Measurements from ENCODE around the gene LCN12. TPM values are rescaled to one million over a fixed set of nuclear protein-coding genes. Genes with fewer than 3 reads are reported as not detected.
A peak's percentile ranks its signal among the peaks of the same experiment; 100 is the strongest.

The LCN12 gene
- total RNA-seq, 1 experiment from 2014 or later, result 2.1 TPM

GRCh38 chr9:136985853-136986252, 33.8 kb downstream of the LCN12 start:
- H2AFZ ChIP-seq (ENCODE audit: low read length), result no peak overlapping the region
- no peak overlapping the region for H3K18ac ChIP-seq (ENCODE audit: insufficient read length, low read depth, low read length)
- H2BK20ac ChIP-seq (ENCODE audit: low read depth, low read length, poor library complexity, severe bottlenecking), result no peak overlapping the region
- H3K27ac ChIP-seq (ENCODE audit: insufficient read length, low read depth, low read length), result no peak overlapping the region
- Mint-ChIP-seq H3K27me3 (ENCODE audit: low read depth) (peaks cover 17% of the 10 kb centered on the region), H3K36me3 (ENCODE audit: insufficient read depth in 1 of 3, low read depth in 3 of 3) (peaks cover 0 to 2% (median 0%) of the 10 kb centered on the region in 3 experiments; a peak in 2 of 7 replicates), H3K9me3 (peaks cover 4% of the 10 kb centered on the region in 2 experiments; a peak in 3 of 5 replicates), H3K4me1 (peaks cover 2% of the 10 kb centered on the region in 2 experiments; a peak in 2 of 4 replicates), H3K4me3 (no peak overlapping the region), H3K27ac (no peak overlapping the region)
- H3K4me2 ChIP-seq (ENCODE audit: insufficient read depth, insufficient read length, low read length), result peak overlapping the region; percentile 9
- H2BK120ac ChIP-seq (ENCODE audit: low read depth, low read length, poor library complexity, severe bottlenecking), result no peak overlapping the region
- no peaks in the 10 kb centered on the region for H3K4me1 ChIP-seq (ENCODE audit: insufficient read depth, low read length)
- no peaks in the 10 kb centered on the region for H3K79me2 ChIP-seq (ENCODE audit: insufficient read depth, low read length)
- H2BK12ac ChIP-seq (ENCODE audit: insufficient read length, low read depth, low read length), result no peak overlapping the region
- no peak overlapping the region for H3K9ac ChIP-seq (ENCODE audit: extremely low read depth, insufficient read length, low read length)
- no peak overlapping the region for H2BK5ac ChIP-seq (ENCODE audit: insufficient read length, low read length)
- H3K4ac ChIP-seq (ENCODE audit: low read depth, low read length), result no peak overlapping the region
- no peaks in the 10 kb centered on the region for H4K20me1 ChIP-seq (ENCODE audit: control insufficient read depth, insufficient read depth, insufficient read length)
- no CpG with 5 or more reads among the region's 33 CpGs for whole genome bisulfite sequencing (ENCODE audit: extremely low coverage, insufficient read length, low lambda C conversion rate)
- no peak overlapping the region for H2BK15ac ChIP-seq (ENCODE audit: low read depth, low read length)
- H3K14ac ChIP-seq (ENCODE audit: insufficient read depth, low read length), result no peak overlapping the region
- H2AK5ac ChIP-seq (ENCODE audit: insufficient read length, low read length), result no peak overlapping the region
- H3K27me3 ChIP-seq (ENCODE audit: insufficient read depth, low read length), result no peaks in the 10 kb centered on the region
- H4K91ac ChIP-seq (ENCODE audit: insufficient read length, low read depth, low read length), result no peak overlapping the region
- H3T11ph ChIP-seq (ENCODE audit: low read length), result no peak overlapping the region
- no peak overlapping the region for H3K23ac ChIP-seq (ENCODE audit: insufficient read length, low read depth, low read length)
- H3K56ac ChIP-seq (ENCODE audit: insufficient read length, low read depth, low read length), result no peak overlapping the region
- no peak overlapping the region for H4K8ac ChIP-seq (replicated peaks; ENCODE audit: insufficient read length, low read depth, low read length)
- H4K5ac ChIP-seq (ENCODE audit: insufficient read length, low read depth, low read length), result no peak overlapping the region
- DNase-seq, result no peak
- no peaks in the 10 kb centered on the region for H3K23me2 ChIP-seq (ENCODE audit: insufficient read length, low read depth, low read length, poor library complexity, severe bottlenecking)
- H3K9me3 ChIP-seq (ENCODE audit: control insufficient read depth, low read depth, low read length), result no peaks in the 10 kb centered on the region
- no peak for TF ChIP-seq CTCF (conservative IDR thresholded peaks at IDR 0.05)
- H3K79me1 ChIP-seq (ENCODE audit: insufficient read depth, low read depth, low read length, poor library complexity, severe bottlenecking), result no peaks in the 10 kb centered on the region
